ENCODE results near the gene SP140.

SP140 gene

DNA sequence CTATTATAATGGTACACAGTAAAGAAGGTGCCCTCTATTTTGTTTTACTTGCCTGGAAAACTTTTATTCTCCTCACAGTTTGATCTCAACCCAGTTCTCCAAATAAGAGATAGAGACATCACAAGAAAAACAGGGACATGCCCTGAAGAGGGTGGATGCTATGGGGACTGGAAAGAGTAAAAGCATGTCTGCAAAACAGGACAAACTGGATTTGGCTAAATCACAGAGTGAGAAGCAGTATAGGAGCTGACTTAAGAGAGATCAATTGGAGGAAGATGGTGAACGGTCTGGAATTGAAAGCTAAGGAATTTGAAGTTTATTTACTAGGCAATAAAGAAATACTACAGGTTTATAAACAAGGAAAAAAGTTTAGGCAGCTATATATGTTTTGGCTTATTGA lies 134.5 kb downstream of the SP140 start:
- Histone ChIP-seq H3K9ac (ENCODE audit: low read depth, low read length) (no peak overlapping the region), H3K27me3 (ENCODE audit: control insufficient read depth, insufficient read depth, low read length) (no peaks in the 10 kb centered on the region), H3K4me3 (ENCODE audit: low read length) (no peak overlapping the region), H3K9me3 (replicated peaks; ENCODE audit: low read length) (no peaks in the 10 kb centered on the region), H3K4me1 (ENCODE audit: control insufficient read depth, insufficient read depth, low read length) (no peaks in the 10 kb centered on the region), H3K36me3 (ENCODE audit: insufficient read depth, low read length) (peaks cover 26% of the 10 kb centered on the region), H3K4me2 (ENCODE audit: low read length) (no peak overlapping the region)

- H3K4me3 ChIP-seq (ENCODE audit: low read length) = no peak overlapping the region
- peaks cover 26% of the 10 kb centered on the region for H3K36me3 ChIP-seq (ENCODE audit: insufficient read depth, low read length)
- H3K27me3 ChIP-seq (ENCODE audit: control insufficient read depth, insufficient read depth, low read length) = no peaks in the 10 kb centered on the region
- no peaks in the 10 kb centered on the region for H3K4me1 ChIP-seq (ENCODE audit: control insufficient read depth, insufficient read depth, low read length)
- no peak overlapping the region for H3K9ac ChIP-seq (ENCODE audit: low read depth, low read length)
- H3K9me3 ChIP-seq (replicated peaks; ENCODE audit: low read length) = no peaks in the 10 kb centered on the region
- no peak overlapping the region for H3K4me2 ChIP-seq (ENCODE audit: low read length)
Measured at GRCh38 chr2:230362030-230362691, 136.6 kb downstream of the SP140 start.

All from skeletal muscle satellite cell (primary cell).